GM10266 (cell line): Measurements from ENCODE around the gene CFAP299.

Source experiments
- DNase-seq: peaks from one replicate; pipeline ENCODE4 v3.0.0; 2012; ENCODE audit errors: extremely low spot score
- CTCF ChIP-seq: IDR thresholded peaks from 2 replicates; pipeline ENCODE4 v1.5.1; 2012; ENCODE audit warnings: mild to moderate bottlenecking, low read depth; ENCODE audit not compliant: control insufficient read depth, insufficient read depth; ENCODE audit errors: missing control alignments

Gene CFAP299

GRCh38 chr4:80459918-80460473, 124.5 kb downstream of the CFAP299 start:
- no peak for DNase-seq
- no peak for TF ChIP-seq CTCF

GRCh38 chr4:80461412-80461811, 125.9 kb downstream of the CFAP299 start:
- DNase-seq: no peak
- no peak for TF ChIP-seq CTCF

GRCh38 chr4:80462621-80463091, 127.1 kb downstream of the CFAP299 start:
- no peak for TF ChIP-seq CTCF
- no peak for DNase-seq

GRCh38 chr4:80463509-80463908, 128.0 kb downstream of the CFAP299 start:
- no peak for TF ChIP-seq CTCF
- DNase-seq: no peak

- TF ChIP-seq CTCF: no peak
- DNase-seq: no peak
Measured at GRCh38 chr4:80465238-80465637, 129.7 kb downstream of the CFAP299 start.

GRCh38 chr4:80465736-80466135, 130.2 kb downstream of the CFAP299 start:
- DNase-seq: no peak
- TF ChIP-seq CTCF: no peak

- TF ChIP-seq CTCF: no peak
- no peak for DNase-seq
Measured at GRCh38 chr4:80466618-80467017, 131.1 kb downstream of the CFAP299 start.
